Head of caudate nucleus (tissue), 42 donors: ENCODE measurements around the gene PM20D1.
"Not testable (repeated sequence)": the region's sequence is repeated elsewhere in the genome, so short reads cannot be mapped to it uniquely, and the experiment has no call there.

Experiments
- DNase-seq, 42 donors: peaks; one replicate each; pipeline versions ENCODE4 v3.0.0 to v3.0.0-alpha.2; 2020 to 2021; ENCODE audit warnings: mixed read lengths in 7 of 42
- intact Hi-C: fragments of 100-400 bp; cut with DNase I; formaldehyde crosslinking; loops from one replicate; pipeline ENCODE4 v1.15.0; 2022

PM20D1 gene

GRCh38 chr1:205849619-205850355, at the start of gene PM20D1:
Gene PM20D1, minus strand, starts transcription at chr1:205850132. Its CDS starts 60 bp downstream, at chr1:205850072.
- peak in 36 of 42 donors; percentile 13 to 91 (median 72) for DNase-seq
- intact Hi-C loops = no loop called here

GRCh38 chr1:205896351-205896750, 46.4 kb upstream of the PM20D1 start:
- DNase-seq = no peak
- intact Hi-C loops = no loop called here

- intact Hi-C loops = not testable (repeated sequence)
Observed at GRCh38 chr1:205894119-205894518, 44.2 kb upstream of the PM20D1 start.

GRCh38 chr1:205892175-205892574, 42.2 kb upstream of the PM20D1 start:
- DNase-seq, intact Hi-C loops: not testable (repeated sequence)

More at GRCh38 chr1:205894119-205894518, 44.2 kb upstream of the PM20D1 start:
- DNase-seq = not testable (repeated sequence)

- intact Hi-C loops = not testable (repeated sequence)
Observed at GRCh38 chr1:205891481-205891880, 41.5 kb upstream of the PM20D1 start.

GRCh38 chr1:205890631-205891030, 40.7 kb upstream of the PM20D1 start:
- DNase-seq, intact Hi-C loops: not testable (repeated sequence)

More at GRCh38 chr1:205891481-205891880, 41.5 kb upstream of the PM20D1 start:
- not testable (repeated sequence) for DNase-seq

GRCh38 chr1:205889706-205890105, 39.8 kb upstream of the PM20D1 start:
- intact Hi-C loops, DNase-seq: not testable (repeated sequence)

- intact Hi-C loops, DNase-seq: not testable (repeated sequence)
Observed at GRCh38 chr1:205889006-205889405, 39.1 kb upstream of the PM20D1 start.

- intact Hi-C loops = no loop called here
- no peak for DNase-seq
Observed at GRCh38 chr1:205883792-205884191, 33.9 kb upstream of the PM20D1 start.

- no peak for DNase-seq
- intact Hi-C loops = no loop called here
Observed at GRCh38 chr1:205880923-205881322, 31.0 kb upstream of the PM20D1 start.

GRCh38 chr1:205879974-205880373, 30.0 kb upstream of the PM20D1 start:
- no peak for DNase-seq
- intact Hi-C loops = no loop called here

GRCh38 chr1:205878026-205878425, 28.1 kb upstream of the PM20D1 start:
- intact Hi-C loops = no loop called here

GRCh38 chr1:205873148-205873547, 23.2 kb upstream of the PM20D1 start:
- intact Hi-C loops, DNase-seq: not testable (repeated sequence)

More at GRCh38 chr1:205878026-205878425, 28.1 kb upstream of the PM20D1 start:
- no peak for DNase-seq

GRCh38 chr1:205870236-205870635, 20.3 kb upstream of the PM20D1 start:
- intact Hi-C loops = no loop called here
- no peak for DNase-seq

- DNase-seq = no peak
- intact Hi-C loops = no loop called here
Observed at GRCh38 chr1:205861540-205861939, 11.6 kb upstream of the PM20D1 start.

- intact Hi-C loops = no loop called here
Observed at GRCh38 chr1:205858141-205858961, 8.4 kb upstream of the PM20D1 start.

GRCh38 chr1:205857501-205857900, 7.6 kb upstream of the PM20D1 start:
- intact Hi-C loops = not testable (repeated sequence)

More at GRCh38 chr1:205858141-205858961, 8.4 kb upstream of the PM20D1 start:
- no peak for DNase-seq

GRCh38 chr1:205856433-205856832, 6.5 kb upstream of the PM20D1 start:
- intact Hi-C loops = no loop called here
- no peak for DNase-seq

More at GRCh38 chr1:205857501-205857900, 7.6 kb upstream of the PM20D1 start:
- DNase-seq = not testable (repeated sequence)

- no peak for DNase-seq
- intact Hi-C loops = no loop called here
Observed at GRCh38 chr1:205852969-205853368, 3.0 kb upstream of the PM20D1 start.

- intact Hi-C loops = no loop called here
- DNase-seq = no peak
Observed at GRCh38 chr1:205851993-205852392, 2.1 kb upstream of the PM20D1 start.
